Chondrocyte (in vitro differentiated cells): ENCODE data around the gene CYB561D2. TPM values are rescaled to one million over a fixed set of nuclear protein-coding genes. Genes with fewer than 3 reads are reported as not detected.
A peak's percentile ranks its signal among the peaks of the same experiment; 100 is the strongest.

Source experiments
- DNase-seq: peaks from one replicate; pipeline ENCODE4 v3.0.0; 2021; ENCODE audit warnings: mixed read lengths, low spot score
- H3K27ac Mint-ChIP-seq: one replicate; pipeline ENCODE4 v1.8.0; 2021; ENCODE audit warnings: mild to moderate bottlenecking, moderate library complexity, mixed read lengths; ENCODE audit not compliant: unreplicated experiment
- H3K27me3 Mint-ChIP-seq: 2 replicates; pipeline ENCODE4 v1.8.0; 2021; ENCODE audit warnings: low read depth, mixed read lengths
- H3K36me3 Mint-ChIP-seq: 2 replicates; pipeline ENCODE4 v1.8.0; 2021; ENCODE audit warnings: low read depth, mixed read lengths
- H3K4me1 Mint-ChIP-seq: 2 replicates; pipeline ENCODE4 v1.8.0; 2021; ENCODE audit warnings: low read depth, mild to moderate bottlenecking, mixed read lengths
- H3K4me3 Mint-ChIP-seq: one replicate; pipeline ENCODE4 v1.8.0; 2021; ENCODE audit warnings: mild to moderate bottlenecking, moderate library complexity, mixed read lengths; ENCODE audit not compliant: unreplicated experiment
- H3K9me3 Mint-ChIP-seq: 2 replicates; pipeline ENCODE4 v1.8.0; 2021; ENCODE audit warnings: low read depth, mixed read lengths
- total RNA-seq: library from RNA; stranded (reverse); gene quantifications from 3 replicates; pipeline ENCODE4 v1.2.1, GENCODE V29; 2021
- TF ChIP-seq, protein P1 (sequence below): fragments of 200-600 bp; sonication (generic); IDR thresholded peaks from 2 replicates; pipeline ENCODE4 v1.5.0; 2021; ENCODE audit warnings: antibody characterized with exemption, mild to moderate bottlenecking, moderate library complexity

The CYB561D2 gene
- total RNA-seq, 1 donor from 2014 or later: 18.2 TPM

DNA sequence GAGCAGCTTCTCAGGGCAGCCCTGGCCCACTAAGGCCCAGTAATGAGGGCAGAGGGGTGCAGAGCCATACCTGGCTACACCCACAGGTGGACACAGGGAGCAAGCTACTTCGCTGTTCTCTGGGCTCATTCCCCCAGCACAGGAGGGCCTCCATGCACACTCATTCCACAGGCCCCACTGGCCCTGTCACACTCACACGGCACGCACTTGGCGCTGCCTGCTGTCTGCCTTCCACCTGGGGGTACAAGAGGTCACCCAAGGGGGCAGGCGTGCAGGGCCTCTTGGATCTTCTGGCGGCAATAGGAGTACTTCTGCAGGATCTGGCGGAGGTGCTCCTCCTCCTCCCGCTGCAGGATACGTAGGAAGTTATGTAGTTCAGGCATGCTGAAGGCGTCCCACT lies 20.3 kb upstream of the CYB561D2 start:
- peaks cover 36% of the 10 kb centered on the region for H3K4me1 Mint-ChIP-seq
- no peaks in the 10 kb centered on the region for H3K9me3 Mint-ChIP-seq
- TF ChIP-seq, protein P1, sequence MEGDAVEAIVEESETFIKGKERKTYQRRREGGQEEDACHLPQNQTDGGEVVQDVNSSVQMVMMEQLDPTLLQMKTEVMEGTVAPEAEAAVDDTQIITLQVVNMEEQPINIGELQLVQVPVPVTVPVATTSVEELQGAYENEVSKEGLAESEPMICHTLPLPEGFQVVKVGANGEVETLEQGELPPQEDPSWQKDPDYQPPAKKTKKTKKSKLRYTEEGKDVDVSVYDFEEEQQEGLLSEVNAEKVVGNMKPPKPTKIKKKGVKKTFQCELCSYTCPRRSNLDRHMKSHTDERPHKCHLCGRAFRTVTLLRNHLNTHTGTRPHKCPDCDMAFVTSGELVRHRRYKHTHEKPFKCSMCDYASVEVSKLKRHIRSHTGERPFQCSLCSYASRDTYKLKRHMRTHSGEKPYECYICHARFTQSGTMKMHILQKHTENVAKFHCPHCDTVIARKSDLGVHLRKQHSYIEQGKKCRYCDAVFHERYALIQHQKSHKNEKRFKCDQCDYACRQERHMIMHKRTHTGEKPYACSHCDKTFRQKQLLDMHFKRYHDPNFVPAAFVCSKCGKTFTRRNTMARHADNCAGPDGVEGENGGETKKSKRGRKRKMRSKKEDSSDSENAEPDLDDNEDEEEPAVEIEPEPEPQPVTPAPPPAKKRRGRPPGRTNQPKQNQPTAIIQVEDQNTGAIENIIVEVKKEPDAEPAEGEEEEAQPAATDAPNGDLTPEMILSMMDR: no peak
- DNase-seq: no peak
- no peak overlapping the region for H3K27ac Mint-ChIP-seq
- H3K36me3 Mint-ChIP-seq: peaks cover 4% of the 10 kb centered on the region
- H3K4me3 Mint-ChIP-seq: no peak overlapping the region
- H3K27me3 Mint-ChIP-seq: no peaks in the 10 kb centered on the region

DNA sequence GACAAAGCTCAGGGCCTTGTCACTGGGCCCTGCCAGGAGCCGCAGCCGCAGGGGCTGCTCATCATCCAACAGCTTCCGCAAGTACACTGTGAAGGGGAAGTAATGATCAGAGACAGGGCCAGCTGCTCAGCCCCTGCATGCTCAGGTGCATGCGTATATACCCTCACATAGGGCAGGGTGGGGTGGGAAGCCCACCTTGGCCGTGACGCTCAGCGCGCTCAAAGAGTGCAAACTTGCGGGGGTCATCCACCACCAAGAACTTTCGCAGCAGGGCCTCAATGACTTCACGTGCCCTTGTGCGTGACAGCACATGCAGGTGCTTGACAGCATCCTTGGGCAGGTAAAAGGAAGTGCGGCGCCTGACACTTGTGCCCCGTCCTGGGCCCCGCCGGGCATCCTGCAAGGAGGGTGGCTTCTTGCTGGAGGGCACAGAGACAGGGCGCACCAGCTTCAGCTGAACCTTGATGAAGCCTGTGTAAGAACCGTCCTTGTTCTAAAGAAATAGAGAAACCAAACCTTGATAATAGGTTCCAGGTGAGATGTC lies 19.2 kb upstream of the CYB561D2 start:
- Mint-ChIP-seq H3K36me3 (peaks cover 4% of the 10 kb centered on the region), H3K4me1 (peaks cover 47% of the 10 kb centered on the region), H3K27ac (no peak overlapping the region), H3K9me3 (no peaks in the 10 kb centered on the region), H3K4me3 (no peak overlapping the region), H3K27me3 (no peaks in the 10 kb centered on the region)
- DNase-seq: no peak
- TF ChIP-seq, protein P1: no peak

DNA sequence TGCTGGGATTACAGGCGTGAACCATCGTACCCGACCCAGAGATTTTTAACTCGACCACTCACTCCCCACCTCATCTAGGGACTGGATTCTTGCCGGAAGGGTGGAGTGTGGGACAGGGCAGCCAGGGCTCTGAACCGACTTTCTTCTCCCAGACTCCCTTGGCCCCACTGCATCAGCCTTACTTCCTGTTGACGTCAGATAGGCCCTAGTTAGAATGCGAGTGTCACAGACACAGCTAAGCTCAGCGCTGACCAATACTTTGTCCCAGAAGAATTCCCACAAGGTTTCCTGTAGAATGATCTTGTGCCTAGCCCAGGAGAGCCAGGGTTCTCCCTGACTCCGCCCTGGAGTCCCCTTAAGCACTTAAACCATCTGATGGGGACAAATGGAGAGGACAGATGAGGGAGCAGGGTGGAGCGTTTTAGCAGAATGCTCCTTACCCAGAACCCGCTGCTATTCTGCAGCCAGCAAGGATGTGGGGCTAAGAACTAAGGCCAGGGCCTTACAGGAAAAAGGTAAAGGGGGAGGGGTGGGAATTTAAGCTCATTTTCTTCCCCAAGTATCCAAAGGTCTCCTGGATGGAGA lies 16.8 kb upstream of the CYB561D2 start:
- H3K27me3 Mint-ChIP-seq: no peaks in the 10 kb centered on the region
- peak overlapping the region; percentile 37 for H3K4me3 Mint-ChIP-seq
- H3K9me3 Mint-ChIP-seq: no peaks in the 10 kb centered on the region
- TF ChIP-seq, protein P1: no peak
- peak overlapping the region; percentile 70 for H3K27ac Mint-ChIP-seq
- DNase-seq: no peak
- H3K36me3 Mint-ChIP-seq: peaks cover 4% of the 10 kb centered on the region
- H3K4me1 Mint-ChIP-seq: peaks cover 44% of the 10 kb centered on the region

DNA sequence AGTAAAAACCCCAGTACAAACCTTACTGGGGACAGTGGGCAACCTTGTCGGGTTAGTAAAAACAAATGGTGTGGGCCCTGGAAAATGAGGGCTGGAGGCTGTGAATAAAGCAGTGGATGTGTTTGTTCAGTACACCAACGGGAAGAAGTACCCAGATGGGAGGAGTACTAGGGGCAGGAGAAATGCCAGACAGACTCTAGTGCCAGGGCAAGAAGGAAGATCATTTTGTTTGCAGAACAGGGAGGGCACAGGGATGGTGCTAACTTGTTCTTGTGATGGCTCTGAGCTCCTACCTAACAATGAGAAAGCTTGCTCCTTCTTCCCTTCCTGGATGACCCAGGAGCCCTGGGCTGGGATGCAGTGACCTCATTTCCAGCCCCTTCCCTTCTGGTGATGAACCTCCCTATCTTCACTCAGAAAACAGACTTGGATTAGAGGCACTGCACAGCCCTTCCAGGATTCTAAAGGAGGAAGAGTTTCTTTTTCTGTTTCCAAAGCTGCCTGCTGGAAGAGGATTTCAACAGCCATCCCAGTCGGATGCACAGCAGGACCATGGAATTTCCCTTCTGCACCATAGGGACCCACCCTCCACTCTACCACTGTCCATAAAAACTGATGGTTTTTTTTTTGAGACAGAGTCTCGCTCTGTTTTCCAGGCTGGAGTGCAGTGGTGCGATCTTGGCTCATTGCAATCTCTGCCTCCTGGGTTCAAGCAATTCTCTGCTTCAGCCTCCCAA lies 16.2 kb upstream of the CYB561D2 start:
- Mint-ChIP-seq H3K27me3 (no peaks in the 10 kb centered on the region), H3K9me3 (no peaks in the 10 kb centered on the region), H3K27ac (peak overlapping the region; percentile 98), H3K36me3 (peaks cover 4% of the 10 kb centered on the region), H3K4me3 (peak overlapping the region; percentile 37), H3K4me1 (peaks cover 49% of the 10 kb centered on the region)
- TF ChIP-seq, protein P1: no peak
- DNase-seq: no peak

DNA sequence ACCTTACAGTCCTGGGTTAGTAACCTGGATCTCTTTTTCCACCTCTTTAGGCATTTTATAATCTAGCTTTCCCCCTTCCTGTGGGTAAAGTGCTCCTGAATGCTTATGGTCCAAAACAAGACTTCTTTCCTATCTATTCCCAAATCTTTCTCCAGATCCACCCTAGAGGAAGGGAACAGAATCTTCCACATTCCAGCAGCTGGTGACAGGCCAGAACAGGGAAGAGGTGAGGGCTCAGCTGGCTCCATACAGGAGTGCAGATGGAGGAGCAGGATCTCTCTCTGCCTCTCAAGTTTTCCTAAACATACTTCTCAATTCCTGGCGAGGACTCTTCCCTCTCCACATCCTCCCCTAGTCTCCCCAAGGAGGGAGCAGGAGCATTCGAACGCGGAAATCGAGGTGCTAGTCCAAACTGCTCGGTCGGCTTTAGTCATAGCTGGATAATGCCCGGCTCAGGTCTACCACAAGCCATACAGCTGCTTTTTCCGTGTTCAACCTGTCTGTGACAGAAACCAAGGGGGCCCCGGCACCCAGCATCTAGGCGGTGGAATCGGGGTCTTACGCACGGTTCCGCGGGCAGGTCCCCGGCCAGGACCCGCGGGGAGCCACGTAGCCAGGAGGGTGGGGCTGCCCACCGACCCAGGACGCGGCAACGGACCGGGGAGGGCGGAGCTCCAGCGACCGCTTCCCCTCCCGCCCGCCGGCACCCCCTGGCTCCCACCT lies 14.0 kb upstream of the CYB561D2 start:
- TF ChIP-seq, protein P1: no peak
- no peaks in the 10 kb centered on the region for H3K9me3 Mint-ChIP-seq
- DNase-seq: no peak
- peak overlapping the region; percentile 98 for H3K4me3 Mint-ChIP-seq
- no peaks in the 10 kb centered on the region for H3K27me3 Mint-ChIP-seq
- H3K27ac Mint-ChIP-seq: peak overlapping the region; percentile 98
- H3K36me3 Mint-ChIP-seq: peaks cover 1% of the 10 kb centered on the region
- peaks cover 55% of the 10 kb centered on the region for H3K4me1 Mint-ChIP-seq
